ENCODE measurements around the gene MTMR12.
"Not testable (repeated sequence)": the region's sequence is repeated elsewhere in the genome, so short reads cannot be mapped to it uniquely, and the experiment has no call there.

MTMR12 gene

DNA sequence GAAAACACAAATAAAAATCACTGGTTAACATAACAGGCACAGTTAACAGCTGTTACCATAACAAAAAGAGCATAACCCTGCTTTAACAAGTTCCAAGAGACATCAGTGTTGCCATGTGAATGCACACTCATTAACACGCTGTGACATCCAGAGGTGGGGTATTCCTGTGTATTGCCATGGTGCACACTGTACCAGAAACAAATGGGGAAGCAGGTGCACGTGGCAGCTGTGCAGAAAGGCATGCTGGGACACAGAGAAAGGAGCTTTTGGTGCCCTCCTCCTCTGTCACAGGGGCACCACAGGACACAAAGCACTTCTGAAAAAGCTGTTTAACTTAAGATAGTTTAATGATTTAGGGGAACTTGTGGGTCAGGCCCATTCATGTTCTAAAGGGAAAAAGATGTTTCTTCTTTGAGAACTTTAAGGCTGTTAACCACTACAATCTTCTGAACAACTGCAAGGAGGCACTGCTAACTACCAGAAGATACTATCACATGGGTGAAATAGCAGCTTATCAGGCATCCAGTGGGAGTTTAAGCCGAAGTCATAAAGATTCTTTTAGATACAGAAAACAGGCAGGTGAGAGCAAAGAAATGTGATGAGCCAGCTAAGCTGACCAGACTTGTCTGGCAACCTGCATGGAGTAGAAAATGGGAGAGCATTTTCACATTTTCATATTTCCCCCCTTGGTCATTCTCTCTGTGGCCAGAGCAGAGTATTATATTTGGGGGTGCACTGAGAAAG is 82.2 kb downstream of the MTMR12 start:
- Mint-ChIP-seq H3K27ac (ENCODE audit: low read depth) (peak overlapping the region; percentile 25), H3K4me3 (no peak overlapping the region), H3K27me3 (no peaks in the 10 kb centered on the region), H3K4me1 (peaks cover 8% of the 10 kb centered on the region), H3K9me3 (no peaks in the 10 kb centered on the region), H3K36me3 (ENCODE audit: insufficient read depth) (peaks cover 29% of the 10 kb centered on the region)
- DNase-seq (ENCODE audit: low spot score in 2 of 2), result no peak
- ATAC-seq (replicated peaks; ENCODE audit: extremely low read depth, poor library complexity, severe bottlenecking), result no peak

GRCh38 chr5:32229586-32229985 is 83.2 kb downstream of the MTMR12 start:
- H3K9me3 Mint-ChIP-seq, result no peaks in the 10 kb centered on the region
- ATAC-seq (replicated peaks; ENCODE audit: extremely low read depth, poor library complexity, severe bottlenecking) (no peak), DNase-seq (ENCODE audit: low spot score in 2 of 2) (no peak)
- H3K4me3 Mint-ChIP-seq, result no peak overlapping the region
- peaks cover 8% of the 10 kb centered on the region for H3K4me1 Mint-ChIP-seq
- no peak overlapping the region for H3K27ac Mint-ChIP-seq (ENCODE audit: low read depth)
- peaks cover 27% of the 10 kb centered on the region for H3K36me3 Mint-ChIP-seq (ENCODE audit: insufficient read depth)
- no peaks in the 10 kb centered on the region for H3K27me3 Mint-ChIP-seq

- peaks cover 24% of the 10 kb centered on the region for H3K36me3 Mint-ChIP-seq (ENCODE audit: insufficient read depth)
- H3K27ac Mint-ChIP-seq (ENCODE audit: low read depth), result no peak overlapping the region
These were observed 83.9 kb downstream of the MTMR12 start for GRCh38 chr5:32228816-32229215.

GRCh38 chr5:32225445-32225844 is 87.3 kb downstream of the MTMR12 start:
- Mint-ChIP-seq H3K36me3 (ENCODE audit: insufficient read depth) (peaks cover 13% of the 10 kb centered on the region), H3K9me3 (no peaks in the 10 kb centered on the region), H3K27ac (ENCODE audit: low read depth) (no peak overlapping the region), H3K4me3 (no peak overlapping the region), H3K27me3 (no peaks in the 10 kb centered on the region), H3K4me1 (no peaks in the 10 kb centered on the region)
- DNase-seq (ENCODE audit: low spot score in 2 of 2) (no peak), ATAC-seq (replicated peaks; ENCODE audit: extremely low read depth, poor library complexity, severe bottlenecking) (no peak)

More at GRCh38 chr5:32228816-32229215, 83.9 kb downstream of the MTMR12 start:
- H3K4me3 Mint-ChIP-seq, result no peak overlapping the region
- DNase-seq (ENCODE audit: low spot score in 2 of 2) (no peak), ATAC-seq (replicated peaks; ENCODE audit: extremely low read depth, poor library complexity, severe bottlenecking) (no peak)
- no peaks in the 10 kb centered on the region for H3K27me3 Mint-ChIP-seq
- H3K4me1 Mint-ChIP-seq, result peaks cover 8% of the 10 kb centered on the region
- H3K9me3 Mint-ChIP-seq, result no peaks in the 10 kb centered on the region

GRCh38 chr5:32223972-32224609 is 88.6 kb downstream of the MTMR12 start:
- no peaks in the 10 kb centered on the region for H3K27me3 Mint-ChIP-seq

GRCh38 chr5:32222723-32223470 is 89.8 kb downstream of the MTMR12 start:
- DNase-seq (ENCODE audit: low spot score in 2 of 2) (no peak), ATAC-seq (replicated peaks; ENCODE audit: extremely low read depth, poor library complexity, severe bottlenecking) (no peak)
- H3K36me3 Mint-ChIP-seq (ENCODE audit: insufficient read depth), result peaks cover 7% of the 10 kb centered on the region
- H3K27me3 Mint-ChIP-seq, result no peaks in the 10 kb centered on the region
- no peaks in the 10 kb centered on the region for H3K9me3 Mint-ChIP-seq
- H3K27ac Mint-ChIP-seq (ENCODE audit: low read depth), result no peak overlapping the region
- no peaks in the 10 kb centered on the region for H3K4me1 Mint-ChIP-seq
- no peak overlapping the region for H3K4me3 Mint-ChIP-seq

More at GRCh38 chr5:32223972-32224609, 88.6 kb downstream of the MTMR12 start:
- H3K27ac Mint-ChIP-seq (ENCODE audit: low read depth), result peak overlapping the region; percentile 16
- no peaks in the 10 kb centered on the region for H3K9me3 Mint-ChIP-seq
- ATAC-seq (replicated peaks; ENCODE audit: extremely low read depth, poor library complexity, severe bottlenecking), result no peak
- DNase-seq (ENCODE audit: low spot score in 2 of 2), result no peak
- H3K4me1 Mint-ChIP-seq, result no peaks in the 10 kb centered on the region
- no peak overlapping the region for H3K4me3 Mint-ChIP-seq
- peaks cover 7% of the 10 kb centered on the region for H3K36me3 Mint-ChIP-seq (ENCODE audit: insufficient read depth)

DNA sequence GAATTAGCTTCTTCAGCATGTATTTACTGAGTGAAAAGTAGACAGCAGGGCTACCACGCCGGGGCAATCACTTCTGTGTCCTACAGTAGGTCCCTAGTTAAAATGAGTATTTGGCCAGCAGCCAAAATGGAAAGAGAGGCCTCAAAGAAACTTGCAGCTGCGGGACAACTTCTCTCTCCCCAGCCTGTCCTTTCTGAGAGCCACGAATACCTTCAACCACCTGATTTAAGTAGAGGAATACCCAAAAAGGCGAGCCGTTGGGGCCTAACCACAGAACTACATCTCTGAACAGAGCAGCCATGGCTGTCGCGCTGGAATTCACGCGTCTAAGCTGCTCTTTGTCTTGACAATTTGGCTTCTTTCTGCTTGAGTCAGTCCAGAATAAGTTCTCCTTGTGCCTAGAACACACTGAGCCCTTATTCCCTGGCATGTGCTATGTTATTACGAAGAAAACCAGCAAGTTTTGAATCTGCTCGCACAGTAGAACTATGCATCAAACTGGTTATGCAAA is 94.8 kb downstream of the MTMR12 start:
- H3K36me3 Mint-ChIP-seq (ENCODE audit: insufficient read depth), result peaks cover 3% of the 10 kb centered on the region
- H3K27ac Mint-ChIP-seq (ENCODE audit: low read depth), result no peak overlapping the region
- H3K9me3 Mint-ChIP-seq, result no peaks in the 10 kb centered on the region
- H3K27me3 Mint-ChIP-seq, result no peaks in the 10 kb centered on the region
- ATAC-seq (replicated peaks; ENCODE audit: extremely low read depth, poor library complexity, severe bottlenecking) (no peak), DNase-seq (ENCODE audit: low spot score in 2 of 2) (no peak)
- H3K4me3 Mint-ChIP-seq, result no peak overlapping the region
- no peaks in the 10 kb centered on the region for H3K4me1 Mint-ChIP-seq

DNA sequence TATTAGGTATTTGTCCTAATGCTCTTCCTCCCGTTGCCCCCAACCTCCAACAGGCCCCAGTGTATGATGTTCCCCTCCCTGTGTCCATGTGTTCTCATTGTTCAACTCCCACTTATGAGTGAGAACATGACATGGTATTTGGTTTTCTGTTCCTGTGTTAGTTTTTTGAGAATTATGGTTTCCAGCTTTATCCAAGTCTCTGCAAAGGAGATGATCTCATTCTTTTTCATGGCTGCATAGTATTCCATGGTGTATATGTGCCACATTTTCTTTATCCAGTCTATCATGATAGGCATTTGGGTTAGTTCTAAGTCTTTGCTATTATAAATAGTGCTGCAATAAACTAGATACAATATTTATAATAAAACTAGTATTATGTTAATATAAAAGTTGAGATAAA is 98.4 kb downstream of the MTMR12 start:
- ATAC-seq (replicated peaks; ENCODE audit: extremely low read depth, poor library complexity, severe bottlenecking); H3K4me1 Mint-ChIP-seq; H3K27ac Mint-ChIP-seq (ENCODE audit: low read depth); DNase-seq (ENCODE audit: low spot score in 2 of 2); H3K9me3 Mint-ChIP-seq; H3K27me3 Mint-ChIP-seq; H3K4me3 Mint-ChIP-seq; H3K36me3 Mint-ChIP-seq (ENCODE audit: insufficient read depth): not testable (repeated sequence)

GRCh38 chr5:32210151-32210550 is 102.6 kb downstream of the MTMR12 start:
- H3K9me3 Mint-ChIP-seq, result no peaks in the 10 kb centered on the region
- H3K27me3 Mint-ChIP-seq, result no peaks in the 10 kb centered on the region
- H3K27ac Mint-ChIP-seq (ENCODE audit: low read depth), result no peak overlapping the region
- DNase-seq (ENCODE audit: low spot score in 2 of 2) (no peak), ATAC-seq (replicated peaks; ENCODE audit: extremely low read depth, poor library complexity, severe bottlenecking) (no peak)
- H3K4me3 Mint-ChIP-seq, result no peak overlapping the region
- H3K4me1 Mint-ChIP-seq, result no peaks in the 10 kb centered on the region
- H3K36me3 Mint-ChIP-seq (ENCODE audit: insufficient read depth), result no peaks in the 10 kb centered on the region

DNA sequence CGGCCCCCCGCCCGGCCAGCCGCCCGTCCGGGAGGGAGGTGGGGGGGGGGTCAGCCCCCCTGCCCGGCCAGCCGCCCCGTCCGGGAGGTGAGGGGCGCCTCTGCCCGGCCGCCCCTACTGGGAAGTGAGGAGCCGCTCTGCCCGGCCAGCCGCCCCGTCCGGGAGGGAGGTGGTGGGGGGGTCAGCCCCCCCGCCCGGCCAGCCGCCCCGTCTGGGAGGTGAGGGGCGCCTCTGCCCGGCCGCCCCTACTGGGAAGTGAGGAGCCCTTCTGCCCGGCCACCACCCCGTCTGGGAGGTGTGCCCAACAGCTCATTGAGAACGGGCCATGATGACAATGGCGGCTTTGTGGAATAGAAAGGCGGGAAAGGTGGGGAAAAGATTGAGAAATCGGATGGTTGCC is 103.9 kb downstream of the MTMR12 start:
- peaks cover 11% of the 10 kb centered on the region for H3K27me3 Mint-ChIP-seq
- ATAC-seq (replicated peaks; ENCODE audit: extremely low read depth, poor library complexity, severe bottlenecking); H3K36me3 Mint-ChIP-seq (ENCODE audit: insufficient read depth); H3K4me1 Mint-ChIP-seq; H3K4me3 Mint-ChIP-seq; H3K27ac Mint-ChIP-seq (ENCODE audit: low read depth); H3K9me3 Mint-ChIP-seq; DNase-seq (ENCODE audit: low spot score in 2 of 2): not testable (repeated sequence)

GRCh38 chr5:32207355-32207634 is 105.4 kb downstream of the MTMR12 start:
- H3K27ac Mint-ChIP-seq (ENCODE audit: low read depth), result no peak overlapping the region
- DNase-seq (ENCODE audit: low spot score in 2 of 2) (no peak), ATAC-seq (replicated peaks; ENCODE audit: extremely low read depth, poor library complexity, severe bottlenecking) (no peak)
- no peaks in the 10 kb centered on the region for H3K36me3 Mint-ChIP-seq (ENCODE audit: insufficient read depth)
- H3K4me1 Mint-ChIP-seq, result no peaks in the 10 kb centered on the region
- no peaks in the 10 kb centered on the region for H3K9me3 Mint-ChIP-seq
- H3K27me3 Mint-ChIP-seq, result peaks cover 19% of the 10 kb centered on the region
- no peak overlapping the region for H3K4me3 Mint-ChIP-seq

- Mint-ChIP-seq H3K27ac (ENCODE audit: low read depth) (no peak overlapping the region), H3K4me1 (no peaks in the 10 kb centered on the region), H3K27me3 (peaks cover 24% of the 10 kb centered on the region), H3K9me3 (no peaks in the 10 kb centered on the region), H3K36me3 (ENCODE audit: insufficient read depth) (no peaks in the 10 kb centered on the region), H3K4me3 (no peak overlapping the region)
- DNase-seq (ENCODE audit: low spot score in 2 of 2) (no peak), ATAC-seq (replicated peaks; ENCODE audit: extremely low read depth, poor library complexity, severe bottlenecking) (no peak)
These were observed 106.0 kb downstream of the MTMR12 start for GRCh38 chr5:32206509-32207354.
